HEK293 (cell line): Measurements from ENCODE around the gene TRIM36.
A peak's percentile ranks its signal among the peaks of the same experiment; 100 is the strongest.

Experiments
- GLIS1 ChIP-seq: fragments of 450-650 bp; formaldehyde crosslinking; IDR thresholded peaks from 2 replicates; pipeline ENCODE4 v1.5.1; 2016; ENCODE audit warnings: missing biosample characterization, missing genetic modification characterization
- HOXD13 ChIP-seq: sonication (generic); formaldehyde crosslinking; IDR thresholded peaks from 2 replicates; pipeline ENCODE4 v1.8.0; 2022; ENCODE audit warnings: missing genetic modification reagents, borderline replicate concordance
- MEIS1 ChIP-seq: sonication (generic); formaldehyde crosslinking; IDR thresholded peaks from 2 replicates; pipeline ENCODE4 v1.8.1; 2022; ENCODE audit warnings: missing genetic modification reagents, mild to moderate bottlenecking, borderline replicate concordance
- MZF1 ChIP-seq: fragments of 450-650 bp; formaldehyde crosslinking; IDR thresholded peaks from 2 replicates; pipeline ENCODE4 v1.5.1; 2017; ENCODE audit warnings: missing biosample characterization, missing genetic modification characterization, borderline replicate concordance
- OSR2 ChIP-seq: fragments of 450-650 bp; formaldehyde crosslinking; IDR thresholded peaks from 2 replicates; pipeline ENCODE4 v1.5.1; 2016; ENCODE audit warnings: missing biosample characterization, missing genetic modification characterization
- SP3 ChIP-seq: fragments of 450-650 bp; formaldehyde crosslinking; IDR thresholded peaks from 2 replicates; pipeline ENCODE4 v1.5.1; 2016; ENCODE audit warnings: missing biosample characterization, missing genetic modification characterization
- YY1 ChIP-seq: fragments of 450-650 bp; formaldehyde crosslinking; IDR thresholded peaks from 2 replicates; pipeline ENCODE4 v1.5.1; 2018; ENCODE audit warnings: missing biosample characterization, missing genetic modification characterization
- ZBTB48 ChIP-seq: fragments of 450-650 bp; formaldehyde crosslinking; IDR thresholded peaks from 2 replicates; pipeline ENCODE4 v1.5.1; 2016; ENCODE audit warnings: missing biosample characterization, missing genetic modification characterization
- ZNF10 ChIP-seq: fragments of 450-650 bp; formaldehyde crosslinking; IDR thresholded peaks from 2 replicates; pipeline ENCODE4 v1.5.1; 2017; ENCODE audit warnings: missing biosample characterization, missing genetic modification characterization
- ZNF146 ChIP-seq: fragments of 450-650 bp; formaldehyde crosslinking; IDR thresholded peaks from 2 replicates; pipeline ENCODE4 v1.5.1; 2016; ENCODE audit warnings: missing biosample characterization, missing genetic modification characterization
- ZNF221 ChIP-seq: fragments of 450-650 bp; formaldehyde crosslinking; IDR thresholded peaks from 2 replicates; pipeline ENCODE4 v1.5.1; 2017; ENCODE audit warnings: missing biosample characterization, missing genetic modification characterization, borderline replicate concordance
- ZNF239 ChIP-seq: fragments of 450-650 bp; formaldehyde crosslinking; IDR thresholded peaks from 2 replicates; pipeline ENCODE4 v1.5.1; 2016; ENCODE audit warnings: missing biosample characterization, missing genetic modification characterization
- ZNF311 ChIP-seq: fragments of 450-650 bp; formaldehyde crosslinking; IDR thresholded peaks from 2 replicates; pipeline ENCODE4 v1.5.1; 2017; ENCODE audit warnings: missing biosample characterization, missing genetic modification characterization, borderline replicate concordance
- ZNF335 ChIP-seq: fragments of 450-650 bp; formaldehyde crosslinking; conservative IDR thresholded peaks from 2 replicates; pipeline ENCODE4 v1.5.1; 2016; ENCODE audit warnings: missing biosample characterization, missing genetic modification characterization
- ZNF37A ChIP-seq: fragments of 450-650 bp; IDR thresholded peaks from 2 replicates; pipeline ENCODE4 v1.5.1; 2018; ENCODE audit warnings: missing biosample characterization, missing genetic modification characterization
- ZNF423 ChIP-seq: fragments of 450-650 bp; formaldehyde crosslinking; IDR thresholded peaks from 2 replicates; pipeline ENCODE4 v1.5.1; 2016; ENCODE audit warnings: missing biosample characterization, missing genetic modification characterization
- ZNF433 ChIP-seq: fragments of 450-650 bp; formaldehyde crosslinking; IDR thresholded peaks from 2 replicates; pipeline ENCODE4 v1.5.1; 2016; ENCODE audit warnings: missing biosample characterization, missing genetic modification characterization, low read depth
- ZNF510 ChIP-seq: fragments of 450-650 bp; formaldehyde crosslinking; IDR thresholded peaks from 2 replicates; pipeline ENCODE4 v1.5.1; 2018; ENCODE audit warnings: mild to moderate bottlenecking, missing genetic modification characterization, missing biosample characterization; ENCODE audit not compliant: insufficient replicate concordance
- ZNF529 ChIP-seq: fragments of 450-650 bp; formaldehyde crosslinking; IDR thresholded peaks from 2 replicates; pipeline ENCODE4 v1.5.1; 2017; ENCODE audit warnings: missing genetic modification characterization, missing biosample characterization; ENCODE audit not compliant: insufficient replicate concordance
- ZNF610 ChIP-seq: fragments of 450-650 bp; formaldehyde crosslinking; IDR thresholded peaks from 2 replicates; pipeline ENCODE4 v1.5.1; 2016; ENCODE audit warnings: missing biosample characterization, missing genetic modification characterization, borderline replicate concordance
- ZNF701 ChIP-seq: fragments of 450-650 bp; formaldehyde crosslinking; IDR thresholded peaks from 2 replicates; pipeline ENCODE4 v1.5.1; 2016; ENCODE audit warnings: missing biosample characterization, missing genetic modification characterization
- ZNF707 ChIP-seq: fragments of 450-650 bp; formaldehyde crosslinking; IDR thresholded peaks from 2 replicates; pipeline ENCODE4 v1.5.1; 2016; ENCODE audit warnings: missing biosample characterization, missing genetic modification characterization
- TF ChIP-seq, protein P1 (sequence below): fragments of 450-650 bp; formaldehyde crosslinking; optimal IDR thresholded peaks from 2 replicates; pipeline ENCODE3; 2016; ENCODE audit warnings: missing biosample characterization, mild to moderate bottlenecking, missing genetic modification characterization
- TF ChIP-seq, protein P2 (sequence below): fragments of 450-650 bp; formaldehyde crosslinking; IDR thresholded peaks from 2 replicates; pipeline ENCODE4 v1.5.1; 2016; ENCODE audit warnings: missing biosample characterization, missing genetic modification characterization
- TF ChIP-seq, protein P3 (sequence below): fragments of 450-650 bp; formaldehyde crosslinking; IDR thresholded peaks from 2 replicates; pipeline ENCODE4 v1.5.1; 2016; ENCODE audit warnings: missing biosample characterization, missing genetic modification characterization
- TF ChIP-seq, protein P4 (sequence below): fragments of 450-650 bp; formaldehyde crosslinking; IDR thresholded peaks from 2 replicates; pipeline ENCODE4 v1.5.0; 2017; ENCODE audit warnings: missing biosample characterization, missing genetic modification characterization, borderline replicate concordance
- TF ChIP-seq, protein P5 (sequence below): fragments of 450-650 bp; formaldehyde crosslinking; IDR thresholded peaks from 2 replicates; pipeline ENCODE4 v1.5.1; 2016; ENCODE audit warnings: missing biosample characterization, missing genetic modification characterization
- TF ChIP-seq, protein P6 (sequence below): fragments of 450-650 bp; formaldehyde crosslinking; IDR thresholded peaks from 2 replicates; pipeline ENCODE4 v1.5.1; 2017; ENCODE audit warnings: missing biosample characterization, missing genetic modification characterization
- TF ChIP-seq, protein P7 (sequence below): fragments of 450-650 bp; IDR thresholded peaks from 2 replicates; pipeline ENCODE4 v1.5.1; 2018; ENCODE audit warnings: missing biosample characterization, missing genetic modification characterization

TRIM36 gene

DNA sequence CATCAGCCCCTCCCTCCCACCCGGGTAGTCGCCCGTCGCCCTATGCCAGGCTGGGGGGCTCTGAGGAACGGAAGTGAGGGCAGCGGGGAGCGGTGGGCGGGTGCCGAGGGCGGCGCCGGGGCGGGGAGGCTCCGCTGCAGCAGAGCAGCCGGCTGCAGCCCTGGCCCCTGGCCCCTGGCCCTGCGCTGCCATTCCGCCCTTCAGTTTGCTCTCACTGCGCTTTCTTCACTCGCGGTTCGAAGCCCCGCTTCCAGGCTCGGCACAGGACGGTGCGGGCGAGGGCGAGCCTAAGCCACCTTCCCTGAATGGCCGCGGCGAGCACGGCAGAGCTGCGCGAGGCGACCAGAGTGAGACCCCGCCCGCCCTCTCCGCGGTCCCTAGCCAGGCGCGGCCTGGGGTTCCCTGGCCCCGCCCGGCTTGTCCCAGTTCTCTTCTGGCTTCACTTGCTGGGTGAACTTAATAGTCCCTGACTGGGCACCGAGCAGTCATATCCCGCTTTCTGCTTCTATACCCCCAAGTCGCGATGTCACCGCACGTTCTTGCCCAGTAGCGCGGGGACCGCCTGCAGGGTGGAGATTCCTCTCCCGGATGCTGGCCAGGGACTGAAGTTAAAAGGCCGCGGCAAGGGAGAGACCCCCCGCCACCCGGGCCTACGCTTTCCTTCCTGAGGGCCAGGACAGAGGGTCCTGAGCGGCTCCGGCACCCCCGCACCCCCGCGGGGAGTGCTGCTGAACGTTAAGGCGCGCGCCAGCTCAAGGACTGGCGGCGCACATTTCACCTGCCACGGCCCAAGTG, 623 bp upstream of the TRIM36 start (continued):
- no peak for TF ChIP-seq ZNF510 (tag by site-specific recombination)
- peak; percentile 58 for TF ChIP-seq GLIS1 (tag by site-specific recombination)
- no peak for TF ChIP-seq MZF1 (tag by site-specific recombination)
- TF ChIP-seq, protein P1, sequence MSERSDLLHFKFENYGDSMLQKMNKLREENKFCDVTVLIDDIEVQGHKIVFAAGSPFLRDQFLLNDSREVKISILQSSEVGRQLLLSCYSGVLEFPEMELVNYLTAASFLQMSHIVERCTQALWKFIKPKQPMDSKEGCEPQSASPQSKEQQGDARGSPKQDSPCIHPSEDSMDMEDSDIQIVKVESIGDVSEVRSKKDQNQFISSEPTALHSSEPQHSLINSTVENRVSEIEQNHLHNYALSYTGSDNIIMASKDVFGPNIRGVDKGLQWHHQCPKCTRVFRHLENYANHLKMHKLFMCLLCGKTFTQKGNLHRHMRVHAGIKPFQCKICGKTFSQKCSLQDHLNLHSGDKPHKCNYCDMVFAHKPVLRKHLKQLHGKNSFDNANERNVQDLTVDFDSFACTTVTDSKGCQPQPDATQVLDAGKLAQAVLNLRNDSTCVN (tag by site-specific recombination), result peak; percentile 84
- TF ChIP-seq, protein P2, sequence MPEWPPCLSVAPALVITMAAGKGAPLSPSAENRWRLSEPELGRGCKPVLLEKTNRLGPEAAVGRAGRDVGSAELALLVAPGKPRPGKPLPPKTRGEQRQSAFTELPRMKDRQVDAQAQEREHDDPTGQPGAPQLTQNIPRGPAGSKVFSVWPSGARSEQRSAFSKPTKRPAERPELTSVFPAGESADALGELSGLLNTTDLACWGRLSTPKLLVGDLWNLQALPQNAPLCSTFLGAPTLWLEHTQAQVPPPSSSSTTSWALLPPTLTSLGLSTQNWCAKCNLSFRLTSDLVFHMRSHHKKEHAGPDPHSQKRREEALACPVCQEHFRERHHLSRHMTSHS, result no peak
- no peak for TF ChIP-seq ZNF10 (tag by site-specific recombination)
- no peak for TF ChIP-seq ZNF529 (tag by site-specific recombination)
- TF ChIP-seq ZNF239 (tag by site-specific recombination), result no peak
- TF ChIP-seq, protein P3, sequence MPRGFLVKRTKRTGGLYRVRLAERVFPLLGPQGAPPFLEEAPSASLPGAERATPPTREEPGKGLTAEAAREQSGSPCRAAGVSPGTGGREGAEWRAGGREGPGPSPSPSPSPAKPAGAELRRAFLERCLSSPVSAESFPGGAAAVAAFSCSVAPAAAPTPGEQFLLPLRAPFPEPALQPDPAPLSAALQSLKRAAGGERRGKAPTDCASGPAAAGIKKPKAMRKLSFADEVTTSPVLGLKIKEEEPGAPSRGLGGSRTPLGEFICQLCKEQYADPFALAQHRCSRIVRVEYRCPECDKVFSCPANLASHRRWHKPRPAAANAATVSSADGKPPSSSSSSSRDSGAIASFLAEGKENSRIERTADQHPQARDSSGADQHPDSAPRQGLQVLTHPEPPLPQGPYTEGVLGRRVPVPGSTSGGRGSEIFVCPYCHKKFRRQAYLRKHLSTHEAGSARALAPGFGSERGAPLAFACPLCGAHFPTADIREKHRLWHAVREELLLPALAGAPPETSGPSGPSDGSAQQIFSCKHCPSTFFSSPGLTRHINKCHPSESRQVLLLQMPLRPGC (tag by site-specific recombination), result no peak
- TF ChIP-seq MEIS1 (CRISPR knock-in tag), result no peak
- no peak for TF ChIP-seq ZNF610 (tag by site-specific recombination)
- TF ChIP-seq ZNF335 (tag by site-specific recombination), result peak; percentile 91
- peak; percentile 99 for TF ChIP-seq ZBTB48 (tag by site-specific recombination)
- TF ChIP-seq, protein P4, sequence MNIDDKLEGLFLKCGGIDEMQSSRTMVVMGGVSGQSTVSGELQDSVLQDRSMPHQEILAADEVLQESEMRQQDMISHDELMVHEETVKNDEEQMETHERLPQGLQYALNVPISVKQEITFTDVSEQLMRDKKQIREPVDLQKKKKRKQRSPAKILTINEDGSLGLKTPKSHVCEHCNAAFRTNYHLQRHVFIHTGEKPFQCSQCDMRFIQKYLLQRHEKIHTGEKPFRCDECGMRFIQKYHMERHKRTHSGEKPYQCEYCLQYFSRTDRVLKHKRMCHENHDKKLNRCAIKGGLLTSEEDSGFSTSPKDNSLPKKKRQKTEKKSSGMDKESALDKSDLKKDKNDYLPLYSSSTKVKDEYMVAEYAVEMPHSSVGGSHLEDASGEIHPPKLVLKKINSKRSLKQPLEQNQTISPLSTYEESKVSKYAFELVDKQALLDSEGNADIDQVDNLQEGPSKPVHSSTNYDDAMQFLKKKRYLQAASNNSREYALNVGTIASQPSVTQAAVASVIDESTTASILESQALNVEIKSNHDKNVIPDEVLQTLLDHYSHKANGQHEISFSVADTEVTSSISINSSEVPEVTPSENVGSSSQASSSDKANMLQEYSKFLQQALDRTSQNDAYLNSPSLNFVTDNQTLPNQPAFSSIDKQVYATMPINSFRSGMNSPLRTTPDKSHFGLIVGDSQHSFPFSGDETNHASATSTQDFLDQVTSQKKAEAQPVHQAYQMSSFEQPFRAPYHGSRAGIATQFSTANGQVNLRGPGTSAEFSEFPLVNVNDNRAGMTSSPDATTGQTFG (tag by site-specific recombination), result no peak
- TF ChIP-seq, protein P5, sequence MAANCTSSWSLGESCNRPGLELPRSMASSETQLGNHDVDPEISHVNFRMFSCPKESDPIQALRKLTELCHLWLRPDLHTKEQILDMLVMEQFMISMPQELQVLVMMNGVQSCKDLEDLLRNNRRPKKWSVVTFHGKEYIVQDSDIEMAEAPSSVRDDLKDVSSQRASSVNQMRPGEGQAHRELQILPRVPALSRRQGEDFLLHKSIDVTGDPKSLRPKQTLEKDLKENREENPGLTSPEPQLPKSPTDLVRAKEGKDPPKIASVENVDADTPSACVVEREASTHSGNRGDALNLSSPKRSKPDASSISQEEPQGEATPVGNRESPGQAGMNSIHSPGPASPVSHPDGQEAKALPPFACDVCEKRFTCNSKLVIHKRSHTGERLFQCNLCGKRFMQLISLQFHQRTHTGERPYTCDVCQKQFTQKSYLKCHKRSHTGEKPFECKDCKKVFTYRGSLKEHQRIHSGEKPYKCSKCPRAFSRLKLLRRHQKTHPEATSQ, result no peak
- TF ChIP-seq ZNF433 (tag by site-specific recombination), result no peak
- peak; percentile 71 for TF ChIP-seq SP3 (tag by site-specific recombination)
- TF ChIP-seq YY1, result peak; percentile 56
- no peak for TF ChIP-seq HOXD13 (CRISPR knock-in tag)
- TF ChIP-seq, protein P6, sequence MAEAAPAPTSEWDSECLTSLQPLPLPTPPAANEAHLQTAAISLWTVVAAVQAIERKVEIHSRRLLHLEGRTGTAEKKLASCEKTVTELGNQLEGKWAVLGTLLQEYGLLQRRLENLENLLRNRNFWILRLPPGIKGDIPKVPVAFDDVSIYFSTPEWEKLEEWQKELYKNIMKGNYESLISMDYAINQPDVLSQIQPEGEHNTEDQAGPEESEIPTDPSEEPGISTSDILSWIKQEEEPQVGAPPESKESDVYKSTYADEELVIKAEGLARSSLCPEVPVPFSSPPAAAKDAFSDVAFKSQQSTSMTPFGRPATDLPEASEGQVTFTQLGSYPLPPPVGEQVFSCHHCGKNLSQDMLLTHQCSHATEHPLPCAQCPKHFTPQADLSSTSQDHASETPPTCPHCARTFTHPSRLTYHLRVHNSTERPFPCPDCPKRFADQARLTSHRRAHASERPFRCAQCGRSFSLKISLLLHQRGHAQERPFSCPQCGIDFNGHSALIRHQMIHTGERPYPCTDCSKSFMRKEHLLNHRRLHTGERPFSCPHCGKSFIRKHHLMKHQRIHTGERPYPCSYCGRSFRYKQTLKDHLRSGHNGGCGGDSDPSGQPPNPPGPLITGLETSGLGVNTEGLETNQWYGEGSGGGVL (tag by site-specific recombination), result peak; percentile 87
- TF ChIP-seq ZNF37A (tag by site-specific recombination), result no peak
- TF ChIP-seq ZNF311 (tag by site-specific recombination), result no peak
- TF ChIP-seq ZNF221 (tag by site-specific recombination), result no peak
- TF ChIP-seq, protein P7, sequence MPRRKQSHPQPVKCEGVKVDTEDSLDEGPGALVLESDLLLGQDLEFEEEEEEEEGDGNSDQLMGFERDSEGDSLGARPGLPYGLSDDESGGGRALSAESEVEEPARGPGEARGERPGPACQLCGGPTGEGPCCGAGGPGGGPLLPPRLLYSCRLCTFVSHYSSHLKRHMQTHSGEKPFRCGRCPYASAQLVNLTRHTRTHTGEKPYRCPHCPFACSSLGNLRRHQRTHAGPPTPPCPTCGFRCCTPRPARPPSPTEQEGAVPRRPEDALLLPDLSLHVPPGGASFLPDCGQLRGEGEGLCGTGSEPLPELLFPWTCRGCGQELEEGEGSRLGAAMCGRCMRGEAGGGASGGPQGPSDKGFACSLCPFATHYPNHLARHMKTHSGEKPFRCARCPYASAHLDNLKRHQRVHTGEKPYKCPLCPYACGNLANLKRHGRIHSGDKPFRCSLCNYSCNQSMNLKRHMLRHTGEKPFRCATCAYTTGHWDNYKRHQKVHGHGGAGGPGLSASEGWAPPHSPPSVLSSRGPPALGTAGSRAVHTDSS, result no peak
- no peak for TF ChIP-seq ZNF707 (tag by site-specific recombination)
- TF ChIP-seq ZNF146 (tag by site-specific recombination), result no peak
- no peak for TF ChIP-seq OSR2
- peak; percentile 56; the same call in 1 of the 2 replicates for TF ChIP-seq ZNF423 (tag by site-specific recombination)
- no peak for TF ChIP-seq ZNF701
